GM10847 (cell line): ENCODE results near the gene HOXA3.

Experiments
- POLR2A ChIP-seq: IDR thresholded peaks from 2 replicates; pipeline ENCODE4 v1.6.1; 2011; ENCODE audit not compliant: insufficient read length; ENCODE audit errors: extremely low read depth

The HOXA3 gene

DNA sequence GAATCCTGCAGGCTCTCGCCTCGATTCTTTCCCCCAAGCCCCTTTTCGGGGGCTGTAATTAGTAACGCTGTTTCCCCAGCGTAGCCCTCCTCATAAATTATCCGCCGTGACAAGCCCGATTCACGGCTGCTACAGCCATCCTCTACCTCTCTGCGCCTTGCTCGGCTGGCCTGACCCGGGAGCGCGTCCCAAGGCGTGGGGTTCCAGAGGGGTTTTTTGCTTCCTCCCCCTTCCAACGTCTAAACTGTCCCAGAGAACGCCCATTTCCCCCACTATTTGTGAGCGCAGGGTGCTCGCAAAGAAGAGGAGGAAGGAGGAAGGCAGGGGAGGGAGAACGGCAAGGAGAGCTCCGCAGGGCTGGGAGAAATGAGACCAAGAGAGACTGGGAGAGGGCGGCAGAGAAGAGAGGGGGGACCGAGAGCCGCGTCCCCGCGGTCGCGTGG lies 9.8 kb downstream of the HOXA3 start:
- TF ChIP-seq POLR2A: no peak

DNA sequence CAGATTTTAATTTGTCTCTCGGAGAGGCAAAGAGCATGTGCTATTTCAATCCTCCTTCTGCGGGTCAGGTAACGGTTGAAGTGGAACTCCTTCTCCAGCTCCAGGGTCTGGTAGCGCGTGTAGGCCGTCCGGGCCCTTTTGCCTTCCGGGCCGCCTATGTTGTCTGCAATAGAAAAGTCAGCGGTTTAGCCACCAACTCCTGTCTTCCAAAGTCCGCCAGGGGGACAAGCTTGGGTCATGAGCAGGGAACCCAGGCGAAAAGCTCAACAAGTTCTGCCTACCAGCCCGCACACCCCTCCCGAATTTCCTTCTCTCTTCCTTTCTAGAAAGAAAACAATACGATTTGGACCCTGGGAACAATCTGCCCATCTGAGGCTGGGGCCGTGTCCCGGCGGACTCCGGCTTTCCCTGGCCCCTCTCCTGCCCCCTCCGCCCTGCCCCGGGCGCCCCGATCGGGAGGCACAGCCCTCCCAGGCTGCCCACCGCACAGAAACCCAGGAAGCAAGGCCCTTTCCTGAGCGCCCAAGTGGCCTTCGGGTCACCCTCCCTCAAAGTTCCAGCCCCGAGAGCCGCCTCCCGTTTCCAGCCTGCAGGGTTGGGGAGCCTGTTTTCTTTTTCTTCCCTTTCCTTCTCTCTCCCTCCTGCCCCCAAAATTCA lies 10.3 kb downstream of the HOXA3 start:
- TF ChIP-seq POLR2A: no peak

DNA sequence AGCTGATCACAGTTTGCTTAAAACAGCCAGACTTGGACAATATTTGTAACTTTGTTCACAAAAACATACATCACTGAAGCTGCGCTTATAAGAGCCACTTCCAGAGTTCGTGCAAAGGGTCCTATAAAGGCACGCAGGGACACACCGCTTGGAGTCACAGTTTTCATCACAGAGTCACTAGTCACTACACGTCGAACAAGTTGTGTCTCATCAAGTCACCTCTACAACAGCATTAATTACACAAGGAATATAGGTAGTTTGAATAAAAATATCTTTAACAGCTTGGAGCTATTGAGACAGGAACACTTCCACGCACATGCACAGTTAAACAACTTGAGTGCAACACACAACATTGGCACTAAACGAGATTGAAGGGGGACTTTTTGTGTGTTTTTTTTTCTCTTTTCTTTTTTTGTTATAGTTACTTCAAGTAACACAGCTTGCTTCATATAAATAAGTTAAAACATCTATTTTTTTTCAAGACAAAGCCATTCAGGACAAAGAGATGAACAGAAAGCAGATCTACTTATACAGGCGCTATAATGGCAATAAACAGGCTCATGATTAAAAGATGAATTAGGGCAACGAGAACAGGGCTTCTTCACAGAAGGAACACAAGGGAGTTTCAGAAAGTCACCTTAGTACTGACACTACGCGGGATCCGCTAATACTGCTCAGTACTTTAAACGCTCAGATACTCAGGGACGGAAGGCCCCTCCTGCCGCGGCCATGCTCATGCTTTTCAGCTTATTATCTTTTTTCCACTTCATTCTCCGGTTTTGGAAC lies 11.1 kb downstream of the HOXA3 start:
- TF ChIP-seq POLR2A: no peak

DNA sequence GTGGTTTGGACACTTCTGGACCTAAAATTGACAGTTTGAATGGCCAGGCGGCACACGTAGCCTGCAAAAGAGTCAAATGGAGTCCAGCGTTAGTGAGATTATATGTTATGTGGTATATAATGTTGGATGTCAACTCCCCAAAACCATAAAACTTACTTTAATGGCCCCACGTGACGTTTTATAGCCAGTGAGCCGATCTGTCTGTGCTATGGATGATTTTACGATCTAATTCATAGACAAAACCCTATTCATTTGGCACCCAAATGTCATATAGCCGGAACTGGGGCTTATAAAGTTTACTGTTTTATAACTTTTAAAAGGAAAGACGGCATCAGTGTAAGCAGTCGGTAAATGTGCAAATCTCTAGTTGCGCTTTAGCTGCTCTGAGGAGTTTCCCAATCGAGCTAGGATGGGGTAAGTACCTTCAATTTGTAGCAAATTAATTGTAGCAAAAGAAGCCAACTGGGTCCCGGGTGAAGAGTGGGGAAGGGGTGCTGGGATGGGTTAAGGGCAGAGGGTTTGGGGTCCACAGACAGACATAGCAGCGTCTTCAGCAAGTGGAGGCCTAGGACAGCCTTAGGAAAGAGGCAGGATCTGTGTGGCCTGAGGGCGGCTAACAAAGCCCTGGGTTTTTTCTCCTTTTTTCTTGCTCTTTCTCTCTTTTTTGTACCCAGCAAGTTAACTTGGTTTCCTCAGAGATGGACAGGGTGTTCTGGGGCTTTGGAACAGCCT lies 12.1 kb downstream of the HOXA3 start:
- no peak for TF ChIP-seq POLR2A

DNA sequence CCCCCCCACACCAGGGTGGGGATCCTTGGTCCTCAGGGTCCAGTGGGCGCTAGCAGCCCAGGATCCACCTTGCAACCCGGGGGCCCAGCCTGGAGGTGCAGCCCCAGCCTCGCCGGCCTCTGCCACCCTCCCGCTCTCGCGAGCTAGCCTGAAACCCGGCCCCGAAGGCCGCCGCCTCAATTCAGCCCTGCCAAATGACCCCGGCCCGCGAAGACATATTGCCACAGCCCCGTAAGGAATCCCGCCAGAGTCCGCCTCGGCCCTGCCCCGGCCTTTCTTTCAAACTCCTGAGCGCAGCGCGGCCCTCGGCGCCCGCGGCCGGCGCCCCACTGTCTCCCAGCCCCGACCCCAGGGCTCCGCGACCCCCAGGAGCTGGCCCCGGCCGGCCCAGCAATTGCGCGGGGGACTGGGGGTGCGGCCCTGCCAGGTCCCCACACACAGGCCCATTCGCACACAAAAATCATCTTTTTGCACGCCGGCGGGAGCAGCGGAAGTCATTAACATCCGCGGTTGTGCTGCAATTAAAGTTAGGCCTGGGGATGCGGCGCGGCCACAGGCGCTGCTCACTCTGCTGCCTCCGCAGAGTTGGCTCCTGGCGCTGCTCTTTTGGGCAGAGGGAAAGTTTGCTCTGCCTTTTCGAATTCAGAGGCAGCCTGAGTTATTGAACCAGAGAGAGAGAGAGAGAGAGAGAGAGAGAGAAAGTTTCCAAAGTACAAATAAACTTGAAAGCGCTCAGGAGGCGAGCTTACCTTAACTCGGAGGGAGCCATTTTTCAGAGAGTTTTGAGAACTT lies 12.9 kb downstream of the HOXA3 start:
- TF ChIP-seq POLR2A: no peak

DNA sequence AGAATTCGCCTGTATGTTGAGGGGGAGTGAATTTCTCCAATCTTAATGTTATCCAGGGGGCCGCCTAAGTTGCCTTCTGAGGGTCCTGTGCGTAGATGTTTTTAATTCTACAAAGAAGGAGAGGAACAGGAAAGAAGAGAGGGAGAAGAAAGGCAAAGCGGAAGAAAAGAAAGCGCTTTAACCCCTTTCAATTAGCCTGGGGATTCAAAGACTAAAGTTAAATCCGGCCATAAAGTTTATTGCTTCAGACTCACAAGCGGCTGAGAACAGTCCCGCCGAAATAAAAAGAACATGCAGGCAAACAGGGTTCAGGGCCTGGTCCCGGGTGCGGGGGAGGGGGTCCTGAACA lies 13.4 kb downstream of the HOXA3 start:
- no peak for TF ChIP-seq POLR2A

DNA sequence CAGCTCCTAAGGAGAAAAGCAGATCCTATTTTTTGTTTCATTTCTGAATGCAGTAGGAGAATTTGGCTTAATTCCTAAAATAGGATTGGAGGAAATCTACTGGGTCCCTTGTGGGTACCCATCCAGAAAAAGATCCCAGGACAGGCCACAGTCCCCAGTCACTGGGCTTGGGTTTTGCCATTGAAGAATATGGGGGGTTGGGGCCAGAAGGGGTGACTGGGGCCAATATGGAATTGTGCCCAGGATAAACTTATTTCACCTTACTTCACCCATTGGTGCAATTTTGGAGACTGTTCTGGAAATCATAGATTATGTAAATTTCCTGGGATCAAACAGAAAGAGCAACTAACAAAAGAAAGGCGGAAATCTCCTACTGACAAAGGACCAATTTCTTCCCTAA lies 13.9 kb downstream of the HOXA3 start:
- no peak for TF ChIP-seq POLR2A

DNA sequence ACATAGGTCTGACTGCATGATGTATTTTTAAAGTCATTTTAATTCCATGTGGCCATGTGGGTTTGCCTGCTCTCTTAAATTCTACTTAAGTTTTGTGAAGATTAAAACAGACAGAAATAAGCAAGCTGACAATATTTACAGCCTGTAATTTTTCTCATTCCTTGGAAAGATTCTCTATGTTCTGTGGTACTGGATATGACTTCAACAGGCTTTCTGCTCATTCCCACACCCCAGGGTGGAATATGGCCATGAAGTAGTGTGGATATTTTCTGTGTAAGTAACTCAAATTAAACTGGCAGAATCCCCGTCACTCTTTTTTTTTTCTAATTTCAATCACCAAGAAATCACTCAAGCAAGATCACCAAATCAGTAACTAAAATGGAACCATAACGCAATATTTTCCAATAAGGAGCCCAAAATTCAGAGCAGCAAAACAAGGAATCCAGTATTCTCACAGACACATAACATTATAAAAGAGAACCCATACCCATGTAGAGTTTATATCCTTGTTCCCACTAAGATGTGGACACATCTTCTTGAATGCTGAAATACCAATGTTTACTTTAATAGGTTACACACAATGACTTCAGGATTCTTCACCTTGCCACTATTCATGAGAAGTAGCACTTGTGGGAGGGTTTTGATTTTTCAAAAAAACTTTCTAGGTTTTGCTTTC lies 14.6 kb downstream of the HOXA3 start:
- no peak for TF ChIP-seq POLR2A

DNA sequence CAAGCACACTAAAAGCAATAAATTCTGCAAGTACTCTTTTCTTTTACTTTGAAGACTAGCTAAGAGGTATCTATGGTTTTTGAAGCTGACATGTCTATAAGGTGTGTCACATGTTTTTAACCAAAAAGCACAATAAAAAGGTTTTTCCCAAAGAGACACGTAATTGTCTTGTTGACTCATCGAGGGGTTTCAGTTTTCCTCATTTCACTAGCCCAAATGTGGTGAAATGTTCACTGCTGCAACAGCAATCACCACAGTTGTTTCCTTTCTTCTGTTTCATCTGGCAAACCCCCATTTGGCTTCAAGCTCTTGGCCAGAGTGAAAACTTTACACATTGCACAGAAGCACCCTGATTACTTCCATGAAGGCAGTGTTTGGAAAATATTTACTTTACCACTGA lies 18.0 kb downstream of the HOXA3 start:
- TF ChIP-seq POLR2A: no peak

DNA sequence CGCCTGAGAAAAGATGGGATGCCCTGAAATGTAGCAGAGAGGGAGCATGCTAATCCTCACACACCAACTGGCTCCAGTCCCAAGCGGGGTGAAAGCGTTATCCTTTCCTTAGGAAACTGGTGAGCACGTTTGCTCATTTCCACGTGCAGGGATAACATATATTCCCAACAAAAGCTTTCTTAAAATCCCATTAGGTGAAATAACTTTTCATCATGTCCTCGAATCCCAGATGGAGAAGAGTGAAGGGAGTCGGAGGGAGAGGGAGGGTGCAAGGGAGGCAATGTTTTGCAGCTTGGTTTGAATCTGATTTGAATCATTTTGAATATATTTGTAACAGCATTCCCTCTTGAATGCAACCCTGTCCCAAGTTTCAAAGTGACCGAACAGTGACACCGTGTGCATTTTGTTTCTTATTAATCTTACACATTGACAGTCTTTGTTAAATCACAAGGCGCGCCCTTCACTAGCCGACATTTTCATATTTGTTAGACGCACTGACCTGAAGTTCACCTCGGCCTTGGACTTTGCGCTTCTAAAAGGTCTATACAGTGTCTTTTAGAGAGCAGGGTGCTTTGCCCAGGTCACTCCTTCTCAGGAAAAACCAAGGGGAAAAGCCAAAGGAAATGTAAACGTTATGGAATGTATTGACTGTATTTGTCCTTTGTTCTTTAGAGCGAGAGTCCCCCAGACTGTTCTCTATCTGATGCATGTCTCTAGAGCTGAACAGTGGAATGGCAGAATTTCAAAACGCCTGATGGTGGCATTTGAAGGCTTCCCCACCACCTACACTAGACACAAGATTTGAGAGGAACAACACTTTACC lies 18.8 kb downstream of the HOXA3 start:
- TF ChIP-seq POLR2A: no peak

DNA sequence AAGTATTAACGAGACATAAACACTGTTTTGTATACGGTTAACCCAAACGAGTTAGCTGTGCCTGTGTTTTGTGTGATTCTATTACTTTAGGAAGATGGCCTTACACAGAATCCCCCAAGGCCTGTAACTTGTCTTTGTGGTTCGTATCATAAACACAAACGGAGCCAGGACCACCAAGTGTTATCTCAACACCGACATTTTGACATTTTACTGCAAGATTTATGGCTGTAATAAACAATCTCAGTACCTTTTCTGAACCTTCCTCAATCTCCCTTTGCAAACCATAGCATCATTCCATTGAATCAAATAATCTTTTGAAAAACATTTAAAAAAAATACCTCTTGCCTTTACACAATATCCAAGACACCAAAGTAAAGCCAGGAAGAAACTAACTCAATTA lies 19.4 kb downstream of the HOXA3 start:
- TF ChIP-seq POLR2A: no peak

DNA sequence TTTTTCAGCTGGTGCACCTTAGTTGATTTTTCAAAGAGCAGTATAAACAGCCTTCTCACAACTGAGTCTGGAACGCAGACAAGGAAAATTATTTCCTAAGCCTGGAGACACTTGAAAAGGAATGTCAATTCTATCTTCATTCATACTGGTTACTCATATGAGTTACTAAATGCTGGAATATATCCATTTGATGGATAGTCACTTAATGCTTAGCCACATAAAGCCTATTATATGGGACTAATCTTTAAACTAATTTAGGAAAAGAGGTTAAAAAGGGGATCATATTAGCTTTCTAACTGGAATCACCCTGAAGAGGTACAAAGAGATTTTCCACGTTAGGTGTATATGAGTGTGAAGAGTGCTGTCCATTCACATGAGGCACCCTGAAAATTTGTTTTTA lies 20.2 kb downstream of the HOXA3 start:
- no peak for TF ChIP-seq POLR2A

DNA sequence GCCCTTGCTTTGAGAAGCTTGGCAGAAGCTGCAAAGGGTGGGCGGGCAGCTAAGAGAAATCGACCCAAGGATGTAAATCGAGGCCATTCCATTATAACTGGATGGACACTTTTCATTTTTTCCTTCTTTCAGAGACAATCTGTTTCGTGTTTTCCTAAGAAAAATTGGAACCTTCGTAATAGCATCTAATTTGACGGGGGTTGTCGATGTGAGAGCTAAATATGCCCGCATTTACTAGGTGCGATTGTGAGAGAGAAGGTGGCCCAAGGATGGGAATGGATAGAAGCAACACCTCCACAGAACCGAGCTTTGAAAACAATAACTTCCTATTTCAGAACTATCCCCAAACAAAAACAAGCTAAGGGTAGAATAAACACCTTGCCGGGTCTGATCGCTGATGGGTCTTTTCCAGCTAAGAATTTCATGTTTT lies 21.0 kb downstream of the HOXA3 start:
- TF ChIP-seq POLR2A: no peak
